ENCODE data around the gene XRCC5.

Gene XRCC5

DNA sequence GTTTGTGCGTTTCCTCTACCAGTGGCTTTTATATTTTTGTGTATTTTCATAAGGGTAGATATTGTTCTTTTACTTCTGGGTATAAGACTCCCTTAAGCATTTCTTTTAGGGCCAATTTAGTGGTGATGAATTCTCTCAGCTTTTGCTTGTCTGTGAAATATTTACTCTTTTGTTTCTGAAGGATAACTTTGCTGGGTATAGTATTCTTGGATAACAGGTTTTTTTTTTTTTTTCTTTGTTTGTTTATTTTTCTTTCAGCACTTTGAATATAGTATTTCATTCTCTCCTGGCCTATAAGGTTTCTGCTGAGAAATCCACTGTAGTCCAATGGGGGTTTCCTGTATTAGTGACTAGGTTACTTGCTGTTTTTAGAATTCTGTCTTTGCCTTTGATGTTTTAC, 122.7 kb downstream of the XRCC5 start:
- no peak for DNase-seq (ENCODE audit: low read depth in 2 of 2)

GRCh38 chr2:216232721-216233120, 123.6 kb downstream of the XRCC5 start:
- no peak for DNase-seq (ENCODE audit: low read depth in 2 of 2)

- DNase-seq (ENCODE audit: low read depth in 2 of 2), result no peak
These were observed 124.3 kb downstream of the XRCC5 start for GRCh38 chr2:216233281-216233995.

- DNase-seq (ENCODE audit: low read depth in 2 of 2), result no peak
These were observed 125.0 kb downstream of the XRCC5 start for GRCh38 chr2:216234106-216234505.

- no peak for DNase-seq (ENCODE audit: low read depth in 2 of 2)
These were observed 126.3 kb downstream of the XRCC5 start for GRCh38 chr2:216235462-216235861.

GRCh38 chr2:216235896-216236295, 126.7 kb downstream of the XRCC5 start:
- no peak for DNase-seq (ENCODE audit: low read depth in 2 of 2)

DNA sequence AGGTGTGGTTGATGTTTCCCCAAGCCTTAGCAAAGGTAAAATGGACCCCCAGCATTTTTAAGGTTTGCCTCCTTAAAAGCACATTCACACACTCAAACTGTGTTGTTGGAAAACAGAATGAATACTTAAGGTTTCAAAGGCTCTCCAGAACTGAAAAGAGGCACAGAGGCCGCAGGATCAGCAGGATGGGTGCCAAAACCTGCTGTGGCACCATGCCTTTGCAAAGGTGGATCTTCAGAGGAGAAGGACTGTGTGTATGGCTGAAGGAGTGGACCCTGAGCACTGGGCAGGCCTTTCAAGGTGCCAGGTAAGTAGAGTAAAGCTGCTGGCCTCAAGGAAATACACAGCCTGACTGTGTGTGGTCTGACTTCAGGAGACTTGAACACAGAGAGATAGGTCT, 127.3 kb downstream of the XRCC5 start:
- no peak for DNase-seq (ENCODE audit: low read depth in 2 of 2)

GRCh38 chr2:216242365-216242764, 133.2 kb downstream of the XRCC5 start:
- DNase-seq (ENCODE audit: low read depth in 2 of 2), result no peak

- DNase-seq (ENCODE audit: low read depth in 2 of 2), result no peak
These were observed 133.9 kb downstream of the XRCC5 start for GRCh38 chr2:216243026-216243425.

DNA sequence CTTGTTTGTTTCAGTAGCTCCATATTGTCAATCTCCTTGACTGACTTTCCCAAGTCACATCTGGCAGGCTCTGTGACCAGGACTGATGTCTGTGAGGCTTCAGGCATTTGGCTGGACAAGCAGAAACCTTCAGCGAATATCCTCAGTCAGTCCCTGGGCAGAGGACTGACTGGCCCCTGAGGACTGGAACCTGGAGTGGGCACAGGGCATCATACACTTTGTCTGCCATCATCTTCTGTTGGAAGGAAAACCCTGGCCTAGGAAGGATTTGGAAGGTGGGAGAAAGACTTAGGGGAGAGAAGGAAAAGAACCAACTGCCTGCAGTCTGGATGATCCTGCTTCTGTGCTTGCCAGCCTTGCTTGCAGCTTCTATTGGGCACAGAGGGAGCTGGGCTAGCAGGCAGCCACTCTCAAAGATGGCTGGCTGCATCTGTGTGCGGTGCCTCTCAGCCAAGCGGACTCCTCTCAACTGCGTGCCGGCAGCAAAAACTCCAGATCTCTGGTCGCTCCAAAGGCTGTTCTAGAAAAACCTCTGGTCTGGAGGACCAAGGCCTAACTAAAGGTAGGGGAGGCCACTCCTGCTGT, 136.3 kb downstream of the XRCC5 start:
- no peak for DNase-seq (ENCODE audit: low read depth in 2 of 2)

DNA sequence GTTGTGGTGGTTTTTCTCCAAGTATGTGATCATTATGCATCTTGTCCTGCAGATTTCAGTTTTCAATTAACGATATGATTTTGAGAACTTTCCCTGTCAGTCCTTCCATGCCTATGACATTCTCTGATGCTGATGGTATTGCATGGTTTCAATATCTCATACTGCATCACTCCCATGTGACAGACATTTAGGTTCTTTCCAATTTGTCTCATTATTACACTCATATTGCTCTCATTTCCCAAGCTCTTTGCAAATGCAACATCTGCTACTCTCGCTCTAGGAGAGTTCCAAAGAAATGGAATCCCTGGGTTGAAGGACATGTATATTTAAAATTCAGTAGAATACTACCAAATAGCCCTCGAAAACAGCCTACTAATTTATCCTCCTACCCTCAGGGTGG, 137.6 kb downstream of the XRCC5 start:
- no peak for DNase-seq (ENCODE audit: low read depth in 2 of 2)
